VCaP (cell line): ENCODE results near the gene NOXA1.
A peak's percentile ranks its signal among the peaks of the same experiment; 100 is the strongest.
"Not testable (repeated sequence)": the region's sequence is repeated elsewhere in the genome, so short reads cannot be mapped to it uniquely, and the experiment has no call there.

ENCODE experiments used
- H3K27ac ChIP-seq: fragments of 450-650 bp; 2 replicates; pipeline ENCODE4 v1.5.1; 2017
- CTCF ChIP-seq: fragments of 450-650 bp; conservative IDR thresholded peaks from 2 replicates; pipeline ENCODE4 v1.5.1; 2017; ENCODE audit warnings: mild to moderate bottlenecking, moderate library complexity

The NOXA1 gene

GRCh38 chr9:137385061-137385655 is 38.0 kb upstream of the NOXA1 start:
- no peak for TF ChIP-seq CTCF
- no peak overlapping the region for H3K27ac ChIP-seq

DNA sequence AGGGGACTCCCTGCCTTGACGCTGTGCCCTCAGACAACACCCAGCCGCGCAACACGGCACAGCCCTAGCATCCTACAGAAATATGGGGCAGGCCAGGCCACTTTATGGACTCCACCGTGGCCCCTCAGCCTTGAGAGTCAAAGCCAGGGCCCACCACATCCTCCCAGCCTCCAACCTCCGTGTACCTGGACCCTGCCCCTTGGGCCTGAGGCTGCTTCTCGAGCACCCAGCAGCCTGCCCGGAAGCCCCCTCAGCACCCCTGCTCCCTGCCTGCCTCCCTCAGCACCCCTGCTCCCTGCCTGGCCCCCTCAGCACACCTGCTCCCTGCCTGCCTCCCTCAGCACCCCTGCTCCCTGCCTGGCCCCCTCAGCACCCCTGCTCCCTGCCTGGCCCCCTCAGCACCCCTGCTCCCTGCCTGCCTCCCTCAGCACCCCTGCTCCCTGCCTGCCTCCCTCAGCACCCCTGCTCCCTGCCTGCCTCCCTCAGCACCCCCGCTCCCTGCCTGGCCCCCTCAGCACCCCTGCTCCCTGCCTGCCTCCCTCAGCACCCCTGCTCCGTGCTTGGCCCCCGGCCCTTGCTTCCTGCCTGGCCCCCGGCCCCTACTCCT is 36.6 kb upstream of the NOXA1 start:
- H3K27ac ChIP-seq: not testable (repeated sequence)

DNA sequence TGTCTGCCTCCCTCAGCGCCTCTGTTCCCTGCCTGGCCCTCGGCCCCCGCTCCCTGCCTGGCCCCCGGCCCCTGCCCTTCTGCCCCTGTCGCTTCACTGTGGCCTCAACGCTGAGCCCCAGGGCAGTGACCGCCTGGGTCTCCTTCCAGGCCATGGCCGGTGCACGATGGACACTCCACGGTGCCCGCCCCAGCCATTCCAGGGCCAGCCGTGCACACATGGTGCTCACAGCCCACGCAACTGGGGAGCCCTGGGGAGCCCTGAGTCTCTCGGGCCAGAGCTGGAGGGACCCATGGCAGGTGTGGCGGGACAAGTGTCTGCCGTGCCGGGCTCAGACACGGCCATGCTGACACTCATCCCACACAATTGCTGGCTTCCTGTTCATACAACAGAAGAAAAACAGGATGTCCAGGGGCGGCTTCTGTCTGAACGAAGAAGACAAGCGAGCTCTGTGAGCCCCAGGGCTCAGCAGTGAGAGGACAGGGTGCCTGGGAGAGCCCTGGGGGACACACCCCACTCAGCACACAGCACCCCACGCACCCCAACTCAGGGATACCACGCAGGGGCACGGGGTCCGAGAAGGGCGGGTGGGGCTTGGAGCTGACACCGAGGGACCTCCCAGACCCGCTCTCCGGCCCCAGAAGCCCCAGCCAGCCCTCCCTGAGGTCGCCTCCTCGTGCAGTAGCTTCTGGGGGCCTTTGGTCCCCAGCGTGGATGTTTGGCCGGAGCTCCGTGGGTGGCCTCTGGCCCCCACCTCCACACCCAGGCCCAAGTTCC is 35.9 kb upstream of the NOXA1 start:
- H3K27ac ChIP-seq: no peak overlapping the region; the same call in 1 of the 2 replicates
- TF ChIP-seq CTCF: no peak

DNA sequence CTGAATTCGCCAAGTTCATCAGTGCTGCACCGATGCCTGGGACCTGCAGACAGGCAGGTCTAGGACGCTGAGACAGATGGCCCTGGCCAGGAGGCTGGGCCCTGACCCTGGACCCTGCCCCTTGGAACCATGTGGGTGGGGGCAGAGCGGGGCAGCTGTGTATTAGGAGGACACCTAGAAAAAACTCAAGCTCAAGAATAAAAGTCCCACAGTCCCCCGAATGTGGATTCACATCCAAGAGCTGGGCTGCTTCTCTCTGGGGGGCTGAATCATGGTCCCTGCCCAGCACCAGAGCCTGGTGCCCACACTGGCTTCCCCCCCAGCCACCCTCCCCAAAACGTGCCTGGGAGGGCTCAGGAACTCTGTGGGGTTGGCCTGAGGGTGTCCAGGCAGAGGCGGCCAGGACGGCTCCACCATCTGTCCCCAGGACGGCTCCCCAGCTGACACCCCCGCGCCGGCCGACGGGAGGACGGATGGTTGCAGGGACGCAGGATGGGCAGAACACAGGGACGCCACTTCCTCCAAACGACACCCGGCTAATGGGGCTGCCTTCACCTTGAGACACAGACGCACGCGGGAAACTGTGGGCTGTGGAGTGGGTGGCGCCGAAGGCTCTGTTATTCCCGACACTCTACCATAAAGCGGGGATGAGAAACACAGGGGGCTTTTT is 35.2 kb upstream of the NOXA1 start:
- no peak for TF ChIP-seq CTCF

GRCh38 chr9:137388589-137389427 is 34.4 kb upstream of the NOXA1 start:
- TF ChIP-seq CTCF: no peak
- peak overlapping the region; percentile 68 for H3K27ac ChIP-seq

More for the DNA sequence above, 35.2 kb upstream of the NOXA1 start:
- no peak overlapping the region; the same call in 1 of the 2 replicates for H3K27ac ChIP-seq

GRCh38 chr9:137389428-137389746 is 33.8 kb upstream of the NOXA1 start:
- TF ChIP-seq CTCF: no peak

GRCh38 chr9:137390553-137391410 is 32.4 kb upstream of the NOXA1 start:
- TF ChIP-seq CTCF: no peak
- peak overlapping the region; percentile 68 for H3K27ac ChIP-seq

More at GRCh38 chr9:137389428-137389746, 33.8 kb upstream of the NOXA1 start:
- H3K27ac ChIP-seq: peak overlapping the region; percentile 68
